Tongue (tissue), 2 donors: ENCODE data around the gene GINS2. TPM values are rescaled to one million over a fixed set of nuclear protein-coding genes. Genes with fewer than 3 reads are reported as not detected.

Experiments used
- DNase-seq: peaks from one replicate; pipeline ENCODE4 v3.0.0-alpha.2; 2015
- total RNA-seq: library from RNA; depleted of rRNA; stranded (reverse); fragments of >200 nt; gene quantifications from one replicate; pipeline ENCODE4 v1.2.3, GENCODE V29; 2014

GINS2 gene
- total RNA-seq, 1 donor from 2014 or later, result 4.6 TPM

GRCh38 chr16:85653290-85653891 lies 35.4 kb downstream of the GINS2 start:
- no peak for DNase-seq

- DNase-seq, result peak; percentile 90
These were observed 36.1 kb downstream of the GINS2 start for GRCh38 chr16:85652431-85653221.

- peak; percentile 83 for DNase-seq
These were observed 36.9 kb downstream of the GINS2 start for GRCh38 chr16:85651629-85652430.

DNA sequence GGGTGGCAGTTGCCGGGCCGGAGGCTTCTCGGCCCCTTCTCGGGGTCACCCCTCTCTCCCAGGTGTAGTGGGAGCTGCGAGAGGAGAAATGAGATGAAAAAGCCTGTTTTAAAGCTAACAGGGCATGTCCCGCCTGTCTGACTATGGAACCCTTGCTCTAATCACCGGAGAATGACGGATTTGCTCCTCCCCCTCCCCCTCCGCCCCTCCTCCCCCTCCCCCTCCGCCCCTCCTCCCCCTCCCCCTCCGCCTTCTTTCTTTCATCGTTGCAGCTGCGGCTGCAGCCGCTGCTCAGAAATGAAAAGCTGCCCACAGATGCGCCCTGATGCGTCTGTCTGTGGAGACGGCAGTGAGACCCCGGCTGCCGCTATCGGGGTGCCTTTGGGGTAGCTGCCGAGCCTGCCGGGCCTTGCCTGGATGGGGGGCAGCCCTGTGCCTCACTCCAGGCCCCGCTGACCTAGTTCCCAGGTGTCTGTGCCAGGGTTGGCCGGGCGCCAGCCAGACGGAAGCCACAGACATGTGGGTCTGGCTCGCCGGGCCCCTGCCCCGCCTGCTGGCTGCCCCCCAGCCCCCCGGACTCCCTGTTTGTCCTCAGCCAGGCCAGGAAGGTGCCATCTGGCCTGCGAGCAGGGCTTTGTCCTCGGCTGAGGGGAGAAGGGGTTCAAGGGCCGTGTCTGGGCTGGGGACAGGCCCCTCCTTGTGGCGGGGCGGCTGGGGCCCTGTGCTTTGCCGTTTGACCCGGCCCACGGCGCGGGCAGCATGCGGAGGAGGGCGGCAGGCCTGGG lies 37.7 kb downstream of the GINS2 start:
- peak; percentile 74 for DNase-seq

DNA sequence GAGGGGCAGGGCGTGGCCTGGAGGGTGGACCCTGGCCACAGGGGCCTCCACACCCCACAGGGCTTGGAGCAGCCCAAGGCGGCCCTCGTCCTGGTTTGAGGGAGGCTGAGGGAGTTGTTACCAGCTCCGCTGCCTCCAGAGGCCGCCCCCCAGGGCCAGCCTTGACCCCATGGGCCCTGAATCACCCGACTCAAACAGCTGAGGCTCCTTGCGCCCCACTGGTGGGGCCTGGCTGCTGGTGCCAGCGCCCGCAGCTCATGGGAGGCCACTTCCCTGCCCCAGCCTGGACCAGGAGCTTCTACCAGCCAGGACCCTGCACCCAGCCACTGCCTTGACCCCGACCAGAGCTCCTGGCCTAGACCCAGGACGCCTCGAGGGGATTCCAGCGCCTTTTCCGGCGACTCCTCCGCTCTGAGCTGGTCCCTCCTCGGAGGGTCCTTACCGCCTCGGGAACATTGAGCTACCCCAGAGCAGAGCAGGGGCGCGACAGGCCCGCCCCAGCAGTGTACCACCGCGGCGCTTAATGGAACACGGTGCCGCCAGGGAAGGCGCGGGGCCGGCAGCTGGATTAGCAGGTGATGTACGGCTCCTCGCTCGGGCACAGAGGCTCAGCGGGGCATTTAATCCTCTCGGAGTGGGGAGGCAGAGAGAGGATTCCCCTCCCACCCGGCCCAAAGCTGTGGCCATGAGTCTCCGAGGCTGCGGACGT lies 38.5 kb downstream of the GINS2 start:
- DNase-seq, result no peak

DNA sequence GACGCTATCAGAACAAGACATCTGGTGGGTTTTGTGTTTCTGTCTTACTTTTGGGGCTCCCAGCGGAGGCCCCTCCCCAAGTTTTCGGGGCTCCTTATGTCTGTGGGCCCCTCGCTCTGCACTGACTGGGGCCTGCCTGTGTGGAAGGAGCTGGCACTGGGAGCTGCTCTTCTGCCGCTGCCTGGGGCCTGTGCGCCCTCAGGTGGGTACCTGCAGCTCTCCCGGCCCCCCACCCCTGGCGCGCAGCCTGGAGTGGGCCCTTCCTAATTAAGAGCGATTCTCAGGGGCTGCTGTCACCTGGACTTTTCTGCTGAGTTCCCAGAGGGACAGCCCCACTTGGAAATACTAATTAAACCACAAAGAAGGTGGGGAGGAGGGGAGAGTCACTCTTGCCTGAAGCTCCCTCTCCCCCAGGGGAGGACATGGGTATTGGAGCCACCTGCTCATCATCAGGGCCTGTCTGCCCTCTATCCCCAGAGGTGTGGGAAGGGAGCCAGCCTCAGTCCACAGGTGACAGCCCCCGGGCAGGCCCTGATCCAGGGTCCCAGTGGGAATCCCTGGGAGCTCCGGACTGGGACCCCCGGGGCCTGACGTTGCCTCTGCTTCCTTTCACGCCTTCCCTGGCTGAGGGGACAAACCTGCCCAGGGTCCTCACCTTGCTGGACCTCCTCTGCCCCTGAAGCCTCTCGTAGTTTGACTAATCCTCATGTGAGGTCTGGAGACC lies 39.2 kb downstream of the GINS2 start:
- DNase-seq, result no peak

DNA sequence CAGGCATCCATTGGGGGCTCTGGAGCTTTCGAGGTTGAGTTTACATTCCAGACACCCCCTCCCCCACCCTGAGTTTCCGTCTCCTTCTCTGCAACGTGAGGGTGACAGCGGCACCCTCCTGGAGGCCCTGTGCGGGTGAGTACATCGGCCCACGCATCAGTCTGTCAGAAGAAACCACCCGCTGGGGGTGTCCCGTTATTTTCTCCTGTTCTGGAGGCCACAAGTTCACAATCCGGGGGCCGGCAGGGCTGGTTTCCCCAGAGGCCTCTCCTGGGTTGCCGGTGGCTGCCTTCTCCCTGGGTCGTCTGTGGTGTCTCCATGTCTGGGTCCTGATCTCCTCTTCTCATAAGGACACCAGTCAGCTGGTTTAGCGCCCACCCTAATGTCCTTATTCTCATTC lies 39.9 kb downstream of the GINS2 start:
- no peak for DNase-seq

- no peak for DNase-seq
These were observed 40.6 kb downstream of the GINS2 start for GRCh38 chr16:85648070-85648714.

DNA sequence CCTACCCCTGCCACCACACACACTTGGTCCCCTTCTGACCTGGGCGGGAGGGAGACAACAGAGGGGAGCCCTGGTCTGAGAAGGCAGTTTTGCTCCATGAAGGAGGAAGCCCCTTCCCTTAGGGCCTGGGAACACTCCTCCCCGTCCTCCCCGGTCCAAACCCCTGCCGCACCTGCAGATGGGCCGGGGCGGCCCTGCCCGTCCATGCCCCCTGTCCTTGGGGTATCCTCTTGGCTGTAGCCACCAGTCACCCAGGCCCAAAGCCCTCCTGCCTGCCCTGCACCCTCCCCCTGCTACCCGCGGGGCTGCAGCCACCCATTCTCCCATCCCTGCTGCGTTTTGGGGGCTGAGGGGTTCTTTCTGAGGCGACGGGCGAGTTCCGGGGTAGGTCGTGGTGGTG lies 41.8 kb downstream of the GINS2 start:
- no peak for DNase-seq

DNA sequence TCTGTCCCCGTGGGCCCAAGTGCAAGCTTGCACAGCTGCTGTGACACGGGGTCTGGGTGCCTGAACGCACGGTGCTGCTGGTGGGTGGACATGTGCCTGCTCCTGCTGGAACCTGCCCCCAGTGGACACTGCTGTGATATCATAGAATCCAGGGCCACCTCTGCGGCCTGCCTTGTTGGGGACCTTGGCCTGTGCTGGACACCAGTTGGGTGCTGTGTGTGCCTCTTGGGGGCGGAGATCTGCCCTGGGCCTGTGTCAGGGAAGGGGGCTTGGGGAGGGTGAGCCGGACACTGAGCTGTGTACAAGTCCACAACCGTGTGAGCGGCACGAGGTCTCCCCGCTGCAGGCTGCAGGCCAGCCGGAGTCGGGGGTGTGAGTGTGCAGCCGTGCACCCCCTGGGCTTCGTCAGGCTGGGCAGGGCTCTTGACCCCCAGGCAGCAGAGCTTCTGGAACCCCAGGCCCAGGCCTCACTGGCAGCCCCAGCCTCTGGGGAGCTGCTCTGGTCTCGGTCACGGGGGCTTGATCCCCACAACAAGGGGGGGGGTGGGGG lies 42.3 kb downstream of the GINS2 start:
- DNase-seq, result no peak

DNA sequence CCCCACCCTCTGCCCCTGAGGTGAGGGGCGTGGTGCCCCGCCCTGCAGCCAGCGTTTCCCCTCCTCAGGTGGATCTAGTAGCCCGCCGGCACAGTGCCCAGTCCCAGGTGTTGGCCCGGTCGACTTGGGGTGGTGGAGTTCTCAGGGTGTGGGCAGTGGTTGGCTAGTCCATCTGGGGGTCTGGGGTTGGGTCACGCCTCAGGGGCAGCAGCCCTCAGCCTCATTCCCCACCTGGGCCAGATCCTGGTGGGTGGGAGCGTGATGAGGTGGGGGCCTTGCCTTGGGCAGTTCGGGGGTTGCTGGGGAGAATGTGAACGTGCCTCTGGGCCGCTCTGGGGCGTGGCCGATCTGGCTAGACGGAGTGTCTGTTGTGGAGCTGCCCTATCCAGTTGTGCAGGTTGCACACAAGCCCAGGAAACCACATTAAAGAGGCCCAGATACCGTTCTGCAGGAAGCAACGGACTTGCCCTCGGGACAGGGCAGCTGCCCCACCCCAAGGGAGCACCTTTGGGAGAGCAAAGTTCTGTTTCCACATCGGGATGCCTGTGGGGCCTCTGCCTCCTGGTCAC lies 43.6 kb downstream of the GINS2 start:
- no peak for DNase-seq

DNA sequence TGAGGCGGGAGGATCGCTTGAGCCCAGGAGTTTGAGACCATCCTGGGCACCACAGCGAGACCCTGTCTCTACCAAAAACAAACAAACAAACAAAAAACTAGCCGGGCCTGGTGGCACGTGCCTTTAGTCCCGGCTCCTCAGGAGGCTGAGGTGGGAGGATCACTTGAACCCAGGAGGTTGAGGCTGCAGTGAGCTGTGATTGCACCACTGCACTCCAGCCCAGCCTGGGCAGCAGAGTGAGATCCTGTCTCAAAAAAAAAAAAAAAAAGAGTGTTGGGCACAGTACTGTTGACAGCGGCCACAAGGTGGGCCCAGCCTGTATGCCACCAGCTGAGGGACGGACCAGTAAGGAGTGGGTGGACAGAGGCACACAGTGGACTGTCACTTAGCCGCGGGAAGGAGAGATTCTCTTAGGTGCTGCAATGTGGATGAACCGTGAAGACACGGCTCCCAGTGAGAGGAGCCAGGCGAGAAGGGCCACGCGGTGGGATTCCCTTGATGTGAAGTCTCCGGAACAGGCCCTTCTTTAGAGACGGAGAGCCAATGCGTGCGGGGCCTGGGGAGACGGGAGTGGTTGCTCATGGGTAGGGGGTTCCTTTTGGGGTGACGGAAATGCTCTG lies 44.6 kb downstream of the GINS2 start:
- no peak for DNase-seq

GRCh38 chr16:85643631-85644030 lies 45.1 kb downstream of the GINS2 start:
- no peak for DNase-seq

DNA sequence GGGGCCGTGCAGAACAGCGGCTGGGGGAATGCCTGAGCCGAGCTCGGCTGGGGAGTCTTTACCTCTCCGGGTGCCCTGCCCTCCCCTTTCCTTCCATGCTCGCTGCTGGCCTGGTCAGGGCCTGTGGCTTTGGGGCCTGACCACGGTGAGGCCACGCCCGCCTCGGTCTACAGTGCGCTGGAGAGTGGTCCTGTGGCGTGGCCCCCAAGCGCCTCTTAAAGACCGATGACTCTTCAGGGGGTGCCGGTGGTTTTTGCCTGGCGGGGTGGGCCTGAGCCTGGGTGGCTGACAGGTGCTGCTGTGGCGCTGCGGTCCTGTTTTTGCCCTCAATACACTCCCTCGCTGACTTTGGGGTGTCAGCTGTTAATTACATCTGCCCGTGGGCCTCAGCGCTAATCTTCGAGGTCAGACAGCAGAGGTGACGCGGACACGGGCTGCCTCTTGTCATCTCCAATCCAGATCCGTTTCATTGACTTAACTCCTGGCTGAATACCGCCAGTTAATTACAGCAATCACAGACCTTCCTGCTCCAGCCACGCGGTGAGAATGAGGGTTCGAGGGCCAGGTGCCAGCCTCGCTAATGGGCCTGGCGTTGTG lies 45.9 kb downstream of the GINS2 start:
- DNase-seq, result no peak

GRCh38 chr16:85641776-85642176 lies 47.0 kb downstream of the GINS2 start:
- DNase-seq, result peak; percentile 86

- DNase-seq, result no peak
These were observed 47.4 kb downstream of the GINS2 start for GRCh38 chr16:85641305-85641704.

DNA sequence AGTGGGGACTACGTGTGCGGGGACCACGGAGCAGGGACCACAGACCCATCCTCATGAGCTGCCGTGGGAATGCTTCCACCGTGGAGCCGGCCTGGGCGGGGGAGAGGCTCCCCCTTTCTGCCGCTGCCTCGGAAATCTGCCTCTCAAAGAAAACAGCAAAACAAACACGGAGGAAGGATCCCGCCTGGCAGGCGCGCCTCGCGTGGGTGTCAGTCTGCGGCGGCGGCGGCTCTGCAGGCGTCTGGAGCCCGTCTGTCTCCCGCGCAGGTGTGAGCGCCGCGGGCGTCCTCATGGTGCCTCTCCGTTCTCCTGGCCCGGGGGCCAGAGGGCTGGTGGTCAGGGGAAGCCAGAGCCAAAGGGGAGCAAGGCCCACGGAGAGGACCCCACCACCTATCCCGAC lies 48.2 kb downstream of the GINS2 start:
- DNase-seq, result no peak

DNA sequence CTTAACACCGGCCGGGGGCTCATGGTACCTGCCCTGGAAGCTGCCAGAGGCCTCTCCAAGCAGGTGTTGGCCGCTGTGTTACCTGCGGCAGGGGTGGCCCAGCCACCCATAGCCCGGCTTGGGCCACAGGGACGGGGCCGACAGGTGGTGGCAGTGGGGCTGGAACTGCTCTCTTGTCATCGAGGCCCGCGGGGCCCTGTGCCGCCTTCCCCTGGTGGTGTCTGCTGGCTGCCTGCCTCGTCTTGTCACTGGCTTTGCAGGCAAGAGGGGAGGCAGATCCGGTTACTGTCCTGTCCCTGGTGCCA lies 48.5 kb downstream of the GINS2 start:
- no peak for DNase-seq
